SK-N-SH treated with all-trans-retinoic acid at 6 μM for 48 hours (cell line): ENCODE results near the gene PLEKHG2.

Experiments used
- ATAC-seq: fragments of 200-7000 bp; cut with Tn5 transposase; 3 replicates; pipeline ENCODE4 v1.9.1; 2020; ENCODE audit warnings: mild to moderate bottlenecking, moderate library complexity
- ARNTL ChIP-seq: fragments of 450-650 bp; formaldehyde crosslinking; IDR thresholded peaks from 2 replicates; pipeline ENCODE4 v1.5.0; 2020; ENCODE audit warnings: low read depth, mild to moderate bottlenecking, moderate library complexity, borderline replicate concordance
- BACH2 ChIP-seq: fragments of 250-450 bp; sonication (Bioruptor Pico); IDR thresholded peaks from 2 replicates; pipeline ENCODE4 v1.9.0; 2021; ENCODE audit warnings: mild to moderate bottlenecking, borderline replicate concordance
- CSDC2 ChIP-seq: fragments of 250-450 bp; sonication (Bioruptor Pico); IDR thresholded peaks from 2 replicates; pipeline ENCODE4 v1.5.0; 2020; ENCODE audit warnings: mild to moderate bottlenecking, moderate library complexity
- GLIS3 ChIP-seq: fragments of 250-450 bp; sonication (Bioruptor Pico); IDR thresholded peaks from 2 replicates; pipeline ENCODE4 v1.5.0; 2020; ENCODE audit warnings: mild to moderate bottlenecking, moderate library complexity
- ISL1 ChIP-seq: fragments of 250-450 bp; sonication (Bioruptor Pico); IDR thresholded peaks from 2 replicates; pipeline ENCODE4 v2.1.2; 2022; ENCODE audit warnings: mild to moderate bottlenecking, moderate library complexity
- PPARA ChIP-seq: fragments of 250-450 bp; sonication (Bioruptor Pico); IDR thresholded peaks from 2 replicates; pipeline ENCODE4 v1.5.0; 2020; ENCODE audit warnings: mild to moderate bottlenecking, borderline replicate concordance
- RARB ChIP-seq: fragments of 250-450 bp; sonication (Bioruptor Pico); IDR thresholded peaks from 2 replicates; pipeline ENCODE4 v1.8.0; 2021; ENCODE audit warnings: mild to moderate bottlenecking, moderate library complexity
- SNAI2 ChIP-seq: fragments of 250-450 bp; sonication (Bioruptor Pico); IDR thresholded peaks from 2 replicates; pipeline ENCODE4 v1.5.0; 2020; ENCODE audit warnings: mild to moderate bottlenecking, moderate library complexity
- TCF4 ChIP-seq: fragments of 250-450 bp; sonication (Bioruptor Pico); IDR thresholded peaks from 2 replicates; pipeline ENCODE4 v1.8.0; 2021; ENCODE audit warnings: mild to moderate bottlenecking, moderate library complexity, borderline replicate concordance
- TOX ChIP-seq: fragments of 250-450 bp; sonication (Bioruptor Pico); IDR thresholded peaks from 2 replicates; pipeline ENCODE4 v1.8.0; 2021; ENCODE audit warnings: mild to moderate bottlenecking, moderate library complexity, borderline replicate concordance
- ZC3H10 ChIP-seq: fragments of 250-450 bp; sonication (Bioruptor Pico); IDR thresholded peaks from 2 replicates; pipeline ENCODE4 v1.5.1; 2021; ENCODE audit warnings: mild to moderate bottlenecking, moderate library complexity
- ZFP3 ChIP-seq: fragments of 250-450 bp; sonication (Bioruptor Pico); IDR thresholded peaks from 2 replicates; pipeline ENCODE4 v1.5.0; 2020; ENCODE audit warnings: mild to moderate bottlenecking, moderate library complexity
- ZFP30 ChIP-seq: fragments of 450-650 bp; formaldehyde crosslinking; IDR thresholded peaks from 2 replicates; pipeline ENCODE4 v1.5.0; 2022; ENCODE audit warnings: mild to moderate bottlenecking, moderate library complexity
- ZNF565 ChIP-seq: fragments of 450-650 bp; formaldehyde crosslinking; conservative IDR thresholded peaks from 2 replicates; pipeline ENCODE4 v1.5.0; 2020; ENCODE audit warnings: low read depth, mild to moderate bottlenecking, moderate library complexity
- ZNF70 ChIP-seq: fragments of 450-650 bp; formaldehyde crosslinking; IDR thresholded peaks from 2 replicates; pipeline ENCODE4 v1.5.0; 2020; ENCODE audit warnings: mild to moderate bottlenecking, moderate library complexity
- ZNF8 ChIP-seq: fragments of 450-650 bp; formaldehyde crosslinking; IDR thresholded peaks from 2 replicates; pipeline ENCODE4 v1.5.0; 2020; ENCODE audit warnings: mild to moderate bottlenecking, moderate library complexity
- TF ChIP-seq, protein P1 (sequence below): fragments of 250-450 bp; sonication (Bioruptor Pico); IDR thresholded peaks from 2 replicates; pipeline ENCODE4 v1.5.0; 2020; ENCODE audit warnings: mild to moderate bottlenecking, moderate library complexity
- TF ChIP-seq, protein P2 (sequence below): fragments of 250-450 bp; sonication (Bioruptor Pico); IDR thresholded peaks from 2 replicates; pipeline ENCODE4 v1.8.0; 2021; ENCODE audit warnings: low read depth, mild to moderate bottlenecking, moderate library complexity, borderline replicate concordance
- TF ChIP-seq, protein P3 (sequence below): fragments of 250-450 bp; sonication (Bioruptor Pico); IDR thresholded peaks from 2 replicates; pipeline ENCODE4 v1.5.1; 2021; ENCODE audit warnings: mild to moderate bottlenecking, moderate library complexity
- TF ChIP-seq, protein P4 (sequence below): fragments of 250-450 bp; sonication (Bioruptor Pico); IDR thresholded peaks from 2 replicates; pipeline ENCODE4 v1.8.0; 2020; ENCODE audit warnings: mild to moderate bottlenecking, moderate library complexity, borderline replicate concordance
- TF ChIP-seq, protein P5 (sequence below): fragments of 250-450 bp; sonication (Bioruptor Pico); IDR thresholded peaks from 2 replicates; pipeline ENCODE4 v1.5.1; 2020; ENCODE audit warnings: low read depth, mild to moderate bottlenecking, moderate library complexity

PLEKHG2 gene

DNA sequence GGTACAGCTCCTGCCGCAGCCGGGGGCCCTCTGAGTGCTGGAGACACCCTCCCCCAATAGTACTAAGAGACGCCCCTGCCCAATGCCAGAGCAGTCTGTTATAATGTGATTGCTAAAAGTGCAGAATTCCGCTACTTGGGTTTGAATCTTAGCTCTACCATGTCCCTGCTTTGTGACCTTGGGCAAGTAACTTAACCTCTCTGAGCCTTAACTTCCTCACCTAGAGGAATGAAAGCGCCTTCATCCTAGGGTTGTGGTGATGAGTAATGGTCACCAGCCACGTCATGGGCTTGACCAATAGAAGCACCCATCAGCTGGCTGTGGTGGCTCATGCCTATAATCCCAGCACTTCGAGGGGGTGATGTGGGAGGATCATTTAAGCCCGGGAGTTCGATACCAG lies 6.5 kb downstream of the PLEKHG2 start:
- no peak for TF ChIP-seq ZNF70 (CRISPR knock-in tag)
- TF ChIP-seq, protein P1, sequence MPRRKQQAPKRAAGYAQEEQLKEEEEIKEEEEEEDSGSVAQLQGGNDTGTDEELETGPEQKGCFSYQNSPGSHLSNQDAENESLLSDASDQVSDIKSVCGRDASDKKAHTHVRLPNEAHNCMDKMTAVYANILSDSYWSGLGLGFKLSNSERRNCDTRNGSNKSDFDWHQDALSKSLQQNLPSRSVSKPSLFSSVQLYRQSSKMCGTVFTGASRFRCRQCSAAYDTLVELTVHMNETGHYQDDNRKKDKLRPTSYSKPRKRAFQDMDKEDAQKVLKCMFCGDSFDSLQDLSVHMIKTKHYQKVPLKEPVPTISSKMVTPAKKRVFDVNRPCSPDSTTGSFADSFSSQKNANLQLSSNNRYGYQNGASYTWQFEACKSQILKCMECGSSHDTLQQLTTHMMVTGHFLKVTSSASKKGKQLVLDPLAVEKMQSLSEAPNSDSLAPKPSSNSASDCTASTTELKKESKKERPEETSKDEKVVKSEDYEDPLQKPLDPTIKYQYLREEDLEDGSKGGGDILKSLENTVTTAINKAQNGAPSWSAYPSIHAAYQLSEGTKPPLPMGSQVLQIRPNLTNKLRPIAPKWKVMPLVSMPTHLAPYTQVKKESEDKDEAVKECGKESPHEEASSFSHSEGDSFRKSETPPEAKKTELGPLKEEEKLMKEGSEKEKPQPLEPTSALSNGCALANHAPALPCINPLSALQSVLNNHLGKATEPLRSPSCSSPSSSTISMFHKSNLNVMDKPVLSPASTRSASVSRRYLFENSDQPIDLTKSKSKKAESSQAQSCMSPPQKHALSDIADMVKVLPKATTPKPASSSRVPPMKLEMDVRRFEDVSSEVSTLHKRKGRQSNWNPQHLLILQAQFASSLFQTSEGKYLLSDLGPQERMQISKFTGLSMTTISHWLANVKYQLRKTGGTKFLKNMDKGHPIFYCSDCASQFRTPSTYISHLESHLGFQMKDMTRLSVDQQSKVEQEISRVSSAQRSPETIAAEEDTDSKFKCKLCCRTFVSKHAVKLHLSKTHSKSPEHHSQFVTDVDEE, result no peak
- no peak for TF ChIP-seq PPARA (CRISPR knock-in tag)
- TF ChIP-seq, protein P2, sequence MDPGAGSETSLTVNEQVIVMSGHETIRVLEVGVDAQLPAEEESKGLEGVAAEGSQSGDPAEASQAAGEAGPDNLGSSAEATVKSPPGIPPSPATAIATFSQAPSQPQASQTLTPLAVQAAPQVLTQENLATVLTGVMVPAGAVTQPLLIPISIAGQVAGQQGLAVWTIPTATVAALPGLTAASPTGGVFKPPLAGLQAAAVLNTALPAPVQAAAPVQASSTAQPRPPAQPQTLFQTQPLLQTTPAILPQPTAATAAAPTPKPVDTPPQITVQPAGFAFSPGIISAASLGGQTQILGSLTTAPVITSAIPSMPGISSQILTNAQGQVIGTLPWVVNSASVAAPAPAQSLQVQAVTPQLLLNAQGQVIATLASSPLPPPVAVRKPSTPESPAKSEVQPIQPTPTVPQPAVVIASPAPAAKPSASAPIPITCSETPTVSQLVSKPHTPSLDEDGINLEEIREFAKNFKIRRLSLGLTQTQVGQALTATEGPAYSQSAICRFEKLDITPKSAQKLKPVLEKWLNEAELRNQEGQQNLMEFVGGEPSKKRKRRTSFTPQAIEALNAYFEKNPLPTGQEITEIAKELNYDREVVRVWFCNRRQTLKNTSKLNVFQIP (CRISPR knock-in tag), result no peak
- TF ChIP-seq GLIS3 (CRISPR knock-in tag), result no peak
- TF ChIP-seq ZNF8 (CRISPR knock-in tag), result no peak
- TF ChIP-seq ISL1 (CRISPR knock-in tag), result no peak
- TF ChIP-seq, protein P3, sequence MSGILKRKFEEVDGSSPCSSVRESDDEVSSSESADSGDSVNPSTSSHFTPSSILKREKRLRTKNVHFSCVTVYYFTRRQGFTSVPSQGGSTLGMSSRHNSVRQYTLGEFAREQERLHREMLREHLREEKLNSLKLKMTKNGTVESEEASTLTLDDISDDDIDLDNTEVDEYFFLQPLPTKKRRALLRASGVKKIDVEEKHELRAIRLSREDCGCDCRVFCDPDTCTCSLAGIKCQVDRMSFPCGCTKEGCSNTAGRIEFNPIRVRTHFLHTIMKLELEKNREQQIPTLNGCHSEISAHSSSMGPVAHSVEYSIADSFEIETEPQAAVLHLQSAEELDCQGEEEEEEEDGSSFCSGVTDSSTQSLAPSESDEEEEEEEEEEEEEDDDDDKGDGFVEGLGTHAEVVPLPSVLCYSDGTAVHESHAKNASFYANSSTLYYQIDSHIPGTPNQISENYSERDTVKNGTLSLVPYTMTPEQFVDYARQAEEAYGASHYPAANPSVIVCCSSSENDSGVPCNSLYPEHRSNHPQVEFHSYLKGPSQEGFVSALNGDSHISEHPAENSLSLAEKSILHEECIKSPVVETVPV (CRISPR knock-in tag), result no peak
- no peak for TF ChIP-seq RARB (CRISPR knock-in tag)
- no peak for TF ChIP-seq ZFP3 (CRISPR knock-in tag)
- TF ChIP-seq CSDC2 (CRISPR knock-in tag), result no peak
- no peak for TF ChIP-seq ARNTL
- TF ChIP-seq TCF4, result no peak
- TF ChIP-seq, protein P4, sequence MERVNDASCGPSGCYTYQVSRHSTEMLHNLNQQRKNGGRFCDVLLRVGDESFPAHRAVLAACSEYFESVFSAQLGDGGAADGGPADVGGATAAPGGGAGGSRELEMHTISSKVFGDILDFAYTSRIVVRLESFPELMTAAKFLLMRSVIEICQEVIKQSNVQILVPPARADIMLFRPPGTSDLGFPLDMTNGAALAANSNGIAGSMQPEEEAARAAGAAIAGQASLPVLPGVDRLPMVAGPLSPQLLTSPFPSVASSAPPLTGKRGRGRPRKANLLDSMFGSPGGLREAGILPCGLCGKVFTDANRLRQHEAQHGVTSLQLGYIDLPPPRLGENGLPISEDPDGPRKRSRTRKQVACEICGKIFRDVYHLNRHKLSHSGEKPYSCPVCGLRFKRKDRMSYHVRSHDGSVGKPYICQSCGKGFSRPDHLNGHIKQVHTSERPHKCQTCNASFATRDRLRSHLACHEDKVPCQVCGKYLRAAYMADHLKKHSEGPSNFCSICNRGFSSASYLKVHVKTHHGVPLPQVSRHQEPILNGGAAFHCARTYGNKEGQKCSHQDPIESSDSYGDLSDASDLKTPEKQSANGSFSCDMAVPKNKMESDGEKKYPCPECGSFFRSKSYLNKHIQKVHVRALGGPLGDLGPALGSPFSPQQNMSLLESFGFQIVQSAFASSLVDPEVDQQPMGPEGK, result no peak
- TF ChIP-seq SNAI2, result no peak
- TF ChIP-seq, protein P5, sequence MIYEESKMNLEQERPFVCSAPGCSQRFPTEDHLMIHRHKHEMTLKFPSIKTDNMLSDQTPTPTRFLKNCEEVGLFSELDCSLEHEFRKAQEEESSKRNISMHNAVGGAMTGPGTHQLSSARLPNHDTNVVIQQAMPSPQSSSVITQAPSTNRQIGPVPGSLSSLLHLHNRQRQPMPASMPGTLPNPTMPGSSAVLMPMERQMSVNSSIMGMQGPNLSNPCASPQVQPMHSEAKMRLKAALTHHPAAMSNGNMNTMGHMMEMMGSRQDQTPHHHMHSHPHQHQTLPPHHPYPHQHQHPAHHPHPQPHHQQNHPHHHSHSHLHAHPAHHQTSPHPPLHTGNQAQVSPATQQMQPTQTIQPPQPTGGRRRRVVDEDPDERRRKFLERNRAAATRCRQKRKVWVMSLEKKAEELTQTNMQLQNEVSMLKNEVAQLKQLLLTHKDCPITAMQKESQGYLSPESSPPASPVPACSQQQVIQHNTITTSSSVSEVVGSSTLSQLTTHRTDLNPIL (CRISPR knock-in tag), result no peak
- ATAC-seq, result no peak

DNA sequence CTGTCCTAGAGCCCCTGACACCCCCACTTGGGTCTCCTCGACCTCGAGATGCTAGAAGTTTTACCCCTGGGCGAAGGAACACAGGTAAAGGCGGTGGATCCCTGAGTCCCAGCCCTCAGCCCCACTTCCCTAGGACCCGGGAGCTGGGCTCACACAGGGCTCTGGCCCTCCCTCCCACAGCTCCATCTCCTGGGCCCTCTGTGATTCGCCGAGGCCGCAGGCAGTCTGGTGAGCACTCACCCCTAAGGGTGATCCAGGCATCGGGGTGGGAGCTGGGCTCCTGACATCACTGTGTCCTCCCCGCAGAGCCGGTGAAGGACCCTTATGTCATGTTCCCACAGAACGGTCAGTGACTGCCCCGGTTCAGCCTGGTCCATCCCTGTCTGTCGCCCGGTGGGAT lies 8.3 kb downstream of the PLEKHG2 start:
- ATAC-seq, result no peak
- TF ChIP-seq TCF4 (no peak), ZFP3 (CRISPR knock-in tag) (no peak), BACH2 (CRISPR knock-in tag) (no peak), ZC3H10 (no peak), RARB (CRISPR knock-in tag) (no peak), GLIS3 (CRISPR knock-in tag) (no peak), ZFP30 (no peak), ZNF70 (CRISPR knock-in tag) (no peak), TOX (CRISPR knock-in tag) (no peak), SNAI2 (no peak), ZNF565 (CRISPR knock-in tag) (no peak), ISL1 (CRISPR knock-in tag) (no peak)
- TF ChIP-seq, protein P3 (CRISPR knock-in tag), result no peak
- TF ChIP-seq, protein P1, result no peak
- TF ChIP-seq, protein P4, result no peak
